Esophagus squamous epithelium (tissue), 4 donors: ENCODE measurements around the gene LAMA1.

Source experiments
- POLR2A ChIP-seq, 4 donors: fragments of 450-650 bp; IDR thresholded peaks; one replicate each; pipeline ENCODE4 v1.6.1; 2017; ENCODE audit warnings: antibody characterized with exemption in 4 of 4, mild to moderate bottlenecking in 4 of 4, moderate library complexity in 3 of 4
- TF ChIP-seq, protein P1 (sequence below), 6 experiments: fragments of 450-650 bp in 4 of 6; fragments of 200-600 bp in 2 of 6; sonication (generic) in 2 of 6; IDR thresholded peaks; one replicate each; pipeline ENCODE4 v1.5.1; 2016 to 2019; ENCODE audit warnings: antibody characterized with exemption in 6 of 6, mild to moderate bottlenecking in 4 of 6, moderate library complexity in 4 of 6

DNA sequence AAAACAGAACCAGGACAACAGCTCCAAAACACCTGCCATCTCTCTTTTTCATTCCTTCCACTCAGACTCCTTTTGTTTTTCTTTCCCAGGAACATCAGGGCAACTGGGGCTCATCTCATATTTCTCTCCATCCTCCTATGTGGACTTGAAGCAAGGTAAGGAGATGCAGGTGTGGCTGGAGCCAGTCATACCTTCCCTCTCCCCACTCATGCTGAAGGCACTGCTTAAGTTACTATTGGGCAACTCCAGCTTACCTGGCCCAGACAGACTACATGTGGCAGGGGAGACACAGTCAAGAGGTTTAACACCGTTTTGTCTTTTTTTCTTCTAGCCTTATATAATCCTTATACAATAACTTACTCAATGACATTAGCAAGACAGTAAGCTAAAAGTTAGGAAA is 38.4 kb downstream of the LAMA1 start:
- TF ChIP-seq, protein P1, sequence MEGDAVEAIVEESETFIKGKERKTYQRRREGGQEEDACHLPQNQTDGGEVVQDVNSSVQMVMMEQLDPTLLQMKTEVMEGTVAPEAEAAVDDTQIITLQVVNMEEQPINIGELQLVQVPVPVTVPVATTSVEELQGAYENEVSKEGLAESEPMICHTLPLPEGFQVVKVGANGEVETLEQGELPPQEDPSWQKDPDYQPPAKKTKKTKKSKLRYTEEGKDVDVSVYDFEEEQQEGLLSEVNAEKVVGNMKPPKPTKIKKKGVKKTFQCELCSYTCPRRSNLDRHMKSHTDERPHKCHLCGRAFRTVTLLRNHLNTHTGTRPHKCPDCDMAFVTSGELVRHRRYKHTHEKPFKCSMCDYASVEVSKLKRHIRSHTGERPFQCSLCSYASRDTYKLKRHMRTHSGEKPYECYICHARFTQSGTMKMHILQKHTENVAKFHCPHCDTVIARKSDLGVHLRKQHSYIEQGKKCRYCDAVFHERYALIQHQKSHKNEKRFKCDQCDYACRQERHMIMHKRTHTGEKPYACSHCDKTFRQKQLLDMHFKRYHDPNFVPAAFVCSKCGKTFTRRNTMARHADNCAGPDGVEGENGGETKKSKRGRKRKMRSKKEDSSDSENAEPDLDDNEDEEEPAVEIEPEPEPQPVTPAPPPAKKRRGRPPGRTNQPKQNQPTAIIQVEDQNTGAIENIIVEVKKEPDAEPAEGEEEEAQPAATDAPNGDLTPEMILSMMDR (IDR thresholded peaks at IDR 0.05) = no peak
- no peak for TF ChIP-seq POLR2A (IDR thresholded peaks at IDR 0.05)
